Measurements from ENCODE around the gene WSB1.

- TF ChIP-seq CTCF (IDR thresholded peaks at IDR 0.05; ENCODE audit: low read depth, low read length, missing input control) (peak; percentile 49), RXRA (IDR thresholded peaks at IDR 0.05) (peak in 1 of 2 donors; percentile 8), ATF3 (IDR thresholded peaks at IDR 0.05) (no peak), TAF1 (conservative IDR thresholded peaks at IDR 0.05) (no peak), SP1 (IDR thresholded peaks at IDR 0.05) (peak; percentile 37), ZBTB33 (IDR thresholded peaks at IDR 0.05) (peak; percentile 36)
These were observed 48.7 kb upstream of the WSB1 start for GRCh38 chr17:27245230-27245696.

Data from liver (tissue), 3 donors.